K562 (cell line): ENCODE results near the gene ANKRD23. TPM values are rescaled to one million over a fixed set of nuclear protein-coding genes. Genes with fewer than 3 reads are reported as not detected.
A peak's percentile ranks its signal among the peaks of the same experiment; 100 is the strongest.

ENCODE experiments used
- ATAC-seq: fragments of 200-7000 bp; cut with Tn5 transposase; 3 replicates; pipeline ENCODE4 v1.9.1; 2020; ENCODE audit warnings: moderate library complexity
- BruUV-seq: library from RNA; stranded (reverse); fragments of 400-500 nt; replicated peaks from 2 replicates; lab custom pipeline; 2021; lab: Mats Ljungman, UMichigan
- CTCF ChIA-PET: fragments of 300-600 bp; formaldehyde crosslinking; extraction: SDS; loops from one replicate; lab custom pipeline; 2021; ENCODE audit warnings: low intra/inter-chr PET ratio; lab: Yijun Ruan, JAX
- POLR2A ChIA-PET: fragments of 300-600, 350-650 bp; sonication (Branson Sonifier 250); formaldehyde crosslinking; extraction: SDS; loops from one replicate; lab custom pipeline; 2021; ENCODE audit warnings: antibody characterized with exemption, inconsistent platforms; lab: Yijun Ruan, JAX
- DNase-seq, 4 experiments: peaks; one replicate each; pipeline versions ENCODE4 v3.0.0 to v3.0.0-alpha.2; 2011 to 2018; ENCODE audit warnings: low spot score in 3 of 4, mixed read lengths in 3 of 4; ENCODE audit errors: extremely low read depth in 1 of 4
- FAIRE-seq: peaks from 2 replicates; lab custom pipeline; 2011; peaks lifted over from hg19 to GRCh38; lab: Jason Lieb, UNC
- H2AFZ ChIP-seq: 2 replicates; pipeline ENCODE4 v1.6.0; 2011; ENCODE audit warnings: low read depth, low read length, control low read depth, inconsistent platforms
- H3K27ac ChIP-seq: fragments of 200-600 bp; 3 replicates; pipeline ENCODE4 v1.8.0; 2011; ENCODE audit warnings: low read depth, mild to moderate bottlenecking, control low read depth, inconsistent platforms, low read length, moderate library complexity, mixed read lengths; ENCODE audit errors: extremely low read depth
- H3K27me3 ChIP-seq, 2 experiments: fragments of 300-600 bp in 1 of 2; 2 replicates in 1 of 2; 3 replicates in 1 of 2; pipeline versions ENCODE4 v1.6.0 to v1.8.0; 2011; ENCODE audit warnings: inconsistent platforms in 2 of 2, low read length in 2 of 2, mild to moderate bottlenecking in 1 of 2, mixed read lengths in 1 of 2, moderate library complexity in 1 of 2; ENCODE audit not compliant: control insufficient read depth in 2 of 2, insufficient read depth in 2 of 2
- H3K36me3 ChIP-seq: fragments of 300-600 bp; 3 replicates; pipeline ENCODE4 v1.8.0; 2011; ENCODE audit warnings: mild to moderate bottlenecking, low read length, inconsistent platforms; ENCODE audit not compliant: control insufficient read depth, insufficient read depth
- H3K4me1 ChIP-seq, 2 experiments: fragments of 200-600 bp in 1 of 2; replicated peaks in 1 of 2; 2 replicates in 1 of 2; 3 replicates in 1 of 2; pipeline versions ENCODE4 v1.5.1 to v1.8.0; 2011; ENCODE audit warnings: inconsistent platforms in 2 of 2, low read length in 2 of 2, mild to moderate bottlenecking in 1 of 2, mixed read lengths in 1 of 2, moderate library complexity in 1 of 2; ENCODE audit not compliant: control insufficient read depth in 2 of 2, insufficient read depth in 2 of 2
- H3K4me2 ChIP-seq: 2 replicates; pipeline ENCODE4 v1.6.1; 2011; ENCODE audit warnings: low read length, control low read depth, inconsistent platforms, mixed read lengths; ENCODE audit not compliant: insufficient read depth
- H3K4me3 ChIP-seq: fragments of 200-600 bp; sonication (generic), shearing (Covaris generic); 2 replicates; pipeline ENCODE4 v1.5.1; 2016; ENCODE audit warnings: control low read depth, inconsistent platforms
- H3K79me2 ChIP-seq: fragments of 200-600 bp; 3 replicates; pipeline ENCODE4 v1.8.0; 2011; ENCODE audit warnings: low read length, inconsistent platforms; ENCODE audit not compliant: control insufficient read depth, insufficient read depth
- H3K9ac ChIP-seq, 2 experiments: 2 replicates each; pipeline versions ENCODE4 v1.6.0 to v1.6.1; 2011; ENCODE audit warnings: low read depth in 2 of 2, low read length in 2 of 2, control low read depth in 1 of 2, inconsistent platforms in 1 of 2, mild to moderate bottlenecking in 1 of 2, mixed read lengths in 1 of 2; ENCODE audit not compliant: insufficient read depth in 1 of 2
- H3K9me1 ChIP-seq: one replicate; pipeline ENCODE4 v1.6.0; 2011; ENCODE audit warnings: inconsistent platforms, mild to moderate bottlenecking, low read length, moderate library complexity; ENCODE audit not compliant: control insufficient read depth, insufficient read depth
- H3K9me3 ChIP-seq: replicated peaks from 2 replicates; pipeline ENCODE4 v1.5.1; 2011; ENCODE audit warnings: low read depth, low read length, inconsistent platforms; ENCODE audit not compliant: control insufficient read depth, insufficient read depth
- H4K20me1 ChIP-seq: replicated peaks from 2 replicates; pipeline ENCODE4 v1.6.1; 2011; ENCODE audit warnings: low read length, inconsistent platforms, mixed read lengths; ENCODE audit not compliant: control insufficient read depth, insufficient read depth
- CLOCK ChIP-seq: fragments of 250-450 bp; sonication (Bioruptor Pico); IDR thresholded peaks from 2 replicates; pipeline ENCODE4 v1.4.0; 2020; ENCODE audit warnings: mild to moderate bottlenecking, moderate library complexity, borderline replicate concordance
- POLR2G ChIP-seq: fragments of 200-400 bp; formaldehyde crosslinking; IDR thresholded peaks from 2 replicates; pipeline ENCODE4 v1.6.1; 2017; ENCODE audit warnings: low read depth, mild to moderate bottlenecking, antibody characterized with exemption, low read length, moderate library complexity
- PPARD ChIP-seq: fragments of 250-450 bp; sonication (Bioruptor Pico); IDR thresholded peaks from 2 replicates; pipeline ENCODE4 v1.8.0; 2022; ENCODE audit warnings: inconsistent platforms, mild to moderate bottlenecking, moderate library complexity
- ZBTB33 ChIP-seq: sonication (generic); formaldehyde crosslinking; IDR thresholded peaks from 2 replicates; pipeline ENCODE4 v1.8.1; 2023; ENCODE audit warnings: mild to moderate bottlenecking, missing genetic modification reagents
- ZBTB9 ChIP-seq: fragments of 450-650 bp; formaldehyde crosslinking; IDR thresholded peaks from 2 replicates; pipeline ENCODE4 v1.4.0; 2020; ENCODE audit warnings: mild to moderate bottlenecking, moderate library complexity
- ZC3H8 ChIP-seq: fragments of 450-650 bp; IDR thresholded peaks from 2 replicates; pipeline ENCODE4 v1.6.1; 2017
- ZNF431 ChIP-seq: sonication (generic); formaldehyde crosslinking; IDR thresholded peaks from 2 replicates; pipeline ENCODE4 v1.8.0; 2022; ENCODE audit warnings: mild to moderate bottlenecking, missing genetic modification reagents
- ZNF507 ChIP-seq: conservative IDR thresholded peaks from 2 replicates; pipeline ENCODE4 v1.6.1; 2017; ENCODE audit warnings: missing genetic modification characterization, missing compliant biosample characterization
- ZNF740 ChIP-seq, 3 experiments: fragments of 200-800 bp in 1 of 3; sonication (Bioruptor generic) in 1 of 3; sonication (generic) in 1 of 3; formaldehyde crosslinking in 1 of 3; IDR thresholded peaks; 2 replicates each; pipeline versions ENCODE4 v1.6.1 to v1.8.0; 2016 to 2022; ENCODE audit warnings: mild to moderate bottlenecking in 2 of 3, missing compliant biosample characterization in 2 of 3, missing genetic modification characterization in 2 of 3, missing genetic modification reagents in 1 of 3
- WGBS: fragments of 100-300 bp; shearing (Covaris generic); methylation state at CpG from one replicate; pipeline ENCODE4 v1.1.6; 2016; ENCODE audit warnings: low coverage, mixed read lengths; ENCODE audit not compliant: insufficient coverage; ENCODE audit errors: missing lambda C conversion rate; 5-methylcytosine and 5-hydroxymethylcytosine counted together
- in situ Hi-C: fragments of 300-500 bp; cut with MboI; formaldehyde crosslinking; loops from 4 replicates; pipeline ENCODE4 v1.15.0; 2018; ENCODE audit warnings: inconsistent platforms, mixed read lengths
- intact Hi-C: fragments of 100-400 bp; cut with micrococcal nuclease; formaldehyde crosslinking; loops from 2 replicates; pipeline ENCODE4 v1.14.2; 2022
- polyA plus RNA-seq, 8 experiments: library from polyadenylated mRNA; depleted of rRNA in 4 of 8; stranded (reverse) in 5 of 8; unstranded in 3 of 8; fragments of >200 nt; fragmentation: Nextera tagmentation in 2 of 8; fragmentation: Illumina TruSeq in 1 of 8; extraction: Ambion mirVana in 2 of 8; extraction: Trizol in 1 of 8; gene quantifications; 2 replicates each; pipeline versions ENCODE4 v1.2.1 to v1.2.3, GENCODE V29; 2011 to 2014; ENCODE audit warnings: inconsistent platforms in 1 of 8, missing spikeins in 1 of 8
- total RNA-seq, 7 experiments: library from RNA; depleted of rRNA in 6 of 7; stranded (reverse); fragments of >200 nt in 6 of 7; fragmentation: Illumina TruSeq in 2 of 7; extraction: Trizol in 2 of 7; gene quantifications; 2 replicates each; pipeline versions ENCODE4 v1.2.1 to v1.2.3, GENCODE V29; 2011 to 2021; ENCODE audit warnings: low replicate concordance in 1 of 7

The ANKRD23 gene
- total and polyA plus RNA-seq, 9 of the 15 experiments (the other 6 are each of a cell fraction or from before 2014, with no cell fraction given): 0.32 to 4.8 (median 2.8) TPM

DNA sequence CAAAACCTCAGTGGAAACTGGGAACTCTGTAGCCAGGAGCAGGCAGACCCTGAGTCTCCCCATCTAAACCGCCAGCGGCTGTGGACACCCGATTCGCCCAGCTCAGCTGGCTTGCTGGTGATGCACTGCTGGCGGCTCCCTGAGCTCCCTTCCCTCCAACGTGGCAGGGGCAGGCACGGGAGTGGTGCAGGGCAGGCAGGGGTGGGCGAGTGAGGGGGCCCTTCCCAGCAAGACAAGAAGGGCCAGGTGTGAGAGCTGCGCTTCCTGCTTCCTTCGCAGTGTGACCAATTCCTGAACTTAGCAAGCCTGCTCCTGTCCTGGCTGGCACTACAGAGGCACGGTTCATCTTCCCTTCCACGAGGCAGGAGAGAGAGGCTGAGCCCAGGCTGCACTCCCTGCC is 38.4 kb upstream of the ANKRD23 start:
- CTCF ChIA-PET: no interaction called here
- Histone ChIP-seq H3K9ac (peak overlapping the region in 1 of 2 experiments; percentile 60; a peak in 2 of 4 replicates), H3K27ac (peak overlapping the region; percentile 42; the same call in 2 of the 3 replicates), H2AFZ (no peak overlapping the region), H3K4me3 (no peak overlapping the region), H3K4me2 (no peak overlapping the region), H3K27me3 (no peaks in the 10 kb centered on the region; a peak in 1 of 5 replicates), H3K9me1 (no peaks in the 10 kb centered on the region), H3K4me1 (peaks cover 17 to 92% of the 10 kb centered on the region in 2 experiments; a peak in 4 of 5 replicates), H3K9me3 (no peaks in the 10 kb centered on the region), H3K79me2 (peaks cover 30% of the 10 kb centered on the region; the same call in 2 of the 3 replicates), H3K36me3 (peaks cover 62% of the 10 kb centered on the region), H4K20me1 (peaks cover 3% of the 10 kb centered on the region; the same call in 1 of the 2 replicates)
- no peak for FAIRE-seq
- no peak for ATAC-seq
- WGBS: 67% methylated on average over 9 of the region's 12 CpGs
- in situ Hi-C loops: no loop called here
- intact Hi-C loops: no loop called here
- POLR2A ChIA-PET: interaction anchor here (0.5 to 11.3 kb wide), 10 partner anchors 7 to 237 kb away, joined by 3 to 112 read pairs (median 4); partner anchors contain the start of gene ANKRD39
- BruUV-seq: no TSS peak
- no peak for DNase-seq
- TF ChIP-seq ZNF740 (CRISPR knock-in tag; IDR thresholded peaks at IDR 0.05) (0 out of 2 replicates have a peak, but pooled peaks have one; percentile 31), ZNF740 (tag; IDR thresholded peaks at IDR 0.05) (no peak), ZBTB9 (0 out of 2 replicates have a peak, but pooled peaks have one; percentile 34), ZNF507 (tag) (no peak), ZBTB33 (peak; percentile 98), CLOCK (no peak), ZC3H8 (no peak), ZNF431 (CRISPR knock-in tag) (0 out of 2 replicates have a peak, but pooled peaks have one; percentile 29), PPARD (CRISPR knock-in tag) (no peak), POLR2G (peak; percentile 66)
